Nucleus accumbens (tissue), 56 donors: ENCODE measurements around the gene ZNF586.
"Not testable (repeated sequence)": the region's sequence is repeated elsewhere in the genome, so short reads cannot be mapped to it uniquely, and the experiment has no call there.

Experiments
- DNase-seq, 56 donors: peaks; one replicate each; lab custom pipeline; 2025; lab: John Stamatoyannopoulos, UW

The ZNF586 gene

DNA sequence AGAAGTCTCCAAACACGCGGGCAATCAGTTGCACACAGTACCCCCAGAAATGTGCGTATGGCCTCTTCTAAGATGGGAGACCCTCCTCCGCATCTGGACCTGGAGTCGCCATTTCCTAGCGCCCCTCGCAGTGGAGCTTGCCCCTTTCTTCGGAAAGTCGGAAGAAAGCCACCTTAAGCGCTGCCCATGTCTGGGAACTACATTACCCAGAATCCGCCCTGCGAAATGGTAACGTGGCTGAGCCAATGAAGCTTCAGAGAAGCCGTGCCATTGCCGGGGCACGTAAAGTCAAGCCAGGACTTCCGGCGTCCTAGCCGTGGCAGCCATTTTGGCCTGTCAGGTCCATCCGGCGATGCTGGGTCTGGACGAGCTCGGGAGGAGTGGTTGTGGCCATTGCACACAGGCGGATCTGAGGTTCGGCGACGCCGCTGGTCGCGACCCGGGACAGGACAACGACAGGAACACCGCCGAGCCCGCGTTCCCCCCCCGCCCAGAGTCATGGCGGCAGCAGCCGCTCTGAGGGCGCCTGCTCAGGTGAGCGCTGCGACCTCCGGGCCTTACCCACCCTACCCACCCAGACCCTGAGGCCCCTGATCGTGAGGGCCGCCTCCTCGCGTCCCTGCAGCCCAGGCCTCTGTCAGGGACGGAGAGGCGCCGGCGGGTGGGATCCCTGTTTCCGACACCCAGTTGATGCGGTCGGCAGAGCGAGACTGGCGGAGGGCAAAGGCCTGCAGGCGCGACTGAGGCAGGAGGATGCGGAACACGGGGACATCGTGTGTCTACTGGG is at the start of gene ZNF586:
TSS of gene ZNF586 (plus strand) at position 332 of the 787 bp plus-strand sequence. CDS start at position 499, 167 bp downstream.
- DNase-seq, result peak; percentile 32 to 95 (median 85)

DNA sequence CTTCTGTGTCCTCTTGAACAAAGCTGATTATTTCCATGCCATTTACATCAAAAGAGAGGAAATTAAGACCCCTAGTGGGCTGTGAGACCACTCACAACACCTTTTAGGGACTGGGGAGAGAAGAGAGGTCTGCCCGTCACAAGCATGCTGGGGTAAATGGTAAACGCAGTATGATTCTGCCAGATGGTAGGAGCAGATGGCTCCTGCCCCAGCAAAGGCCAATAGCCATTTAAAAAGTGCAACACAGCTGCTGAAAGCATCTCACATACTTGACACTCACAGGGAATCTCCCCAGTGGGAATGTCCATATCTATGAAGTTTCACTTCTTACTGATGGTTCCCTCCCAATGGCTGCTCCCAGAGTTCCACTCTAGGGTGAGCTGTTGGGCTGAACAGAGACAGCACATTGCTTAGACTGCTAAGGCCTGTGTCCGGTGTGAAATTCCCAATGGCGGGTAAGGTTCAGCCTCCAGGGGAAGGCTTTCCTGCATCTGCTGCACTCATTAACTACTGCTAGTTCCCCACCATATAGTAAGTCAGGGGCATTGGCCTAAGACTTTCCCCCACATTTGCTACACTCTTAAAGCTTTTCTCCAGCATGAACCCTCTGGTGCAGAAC is 49.5 kb upstream of the ZNF586 start:
- no peak for DNase-seq

DNA sequence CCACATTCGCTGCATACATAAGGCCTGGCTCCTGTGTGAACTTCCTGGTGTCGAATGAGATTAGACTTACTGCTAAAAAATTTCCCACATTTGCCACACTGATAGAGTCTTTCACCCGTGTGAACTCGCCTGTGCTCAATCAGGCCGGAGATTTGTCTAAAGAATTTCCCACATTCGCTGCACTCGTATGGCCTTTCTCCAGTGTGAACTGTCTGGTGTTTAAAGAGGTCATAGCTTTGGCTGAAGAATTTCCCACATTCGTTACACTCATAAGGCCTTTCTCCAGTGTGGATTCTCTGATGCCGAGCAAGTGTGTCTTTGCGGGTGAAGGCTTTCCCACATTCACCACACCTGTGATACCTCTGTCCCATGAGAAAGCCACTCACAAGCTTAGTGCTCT is 48.6 kb upstream of the ZNF586 start:
- DNase-seq, result no peak

DNA sequence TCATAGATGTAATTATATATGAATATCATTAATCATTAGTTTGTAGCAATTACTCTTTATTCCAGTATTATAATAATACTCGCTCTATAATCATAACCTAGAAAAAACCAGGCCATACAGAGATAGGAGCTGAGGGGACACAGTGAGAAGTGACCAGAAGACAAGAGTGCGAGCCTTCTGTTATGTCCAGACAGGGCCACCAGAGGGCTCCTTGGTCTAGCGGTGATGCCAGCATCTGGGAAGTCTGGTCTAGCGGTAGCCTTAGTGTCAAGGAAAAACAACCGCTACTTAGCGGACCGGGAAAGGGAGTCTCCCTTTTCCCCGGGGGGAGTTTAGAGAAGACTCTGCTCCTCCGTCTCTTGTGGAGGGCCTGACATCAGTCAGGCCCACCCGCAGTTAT is 31.2 kb upstream of the ZNF586 start:
- DNase-seq, result peak in 22 of 56 donors; percentile 1 to 51 (median 10)

DNA sequence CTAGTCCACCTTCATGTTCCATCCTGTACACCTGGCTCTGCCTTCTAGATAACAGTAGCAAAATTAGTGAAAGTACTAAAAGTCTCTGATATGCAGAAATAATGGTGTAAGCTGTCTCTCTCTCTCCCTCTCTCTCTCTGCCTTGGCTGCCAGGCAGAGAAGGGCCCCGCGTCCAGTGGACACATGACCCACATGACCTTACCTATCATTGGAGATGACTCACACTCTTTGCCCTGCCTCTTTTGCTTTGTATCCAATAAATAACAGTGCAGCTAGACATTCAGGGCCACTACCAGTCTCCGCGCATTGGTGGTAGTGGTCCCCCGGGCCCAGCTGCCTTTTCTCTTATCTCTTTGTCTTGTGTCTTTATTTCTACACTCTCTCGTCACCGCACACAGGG is 30.7 kb upstream of the ZNF586 start:
- not testable (repeated sequence) for DNase-seq

DNA sequence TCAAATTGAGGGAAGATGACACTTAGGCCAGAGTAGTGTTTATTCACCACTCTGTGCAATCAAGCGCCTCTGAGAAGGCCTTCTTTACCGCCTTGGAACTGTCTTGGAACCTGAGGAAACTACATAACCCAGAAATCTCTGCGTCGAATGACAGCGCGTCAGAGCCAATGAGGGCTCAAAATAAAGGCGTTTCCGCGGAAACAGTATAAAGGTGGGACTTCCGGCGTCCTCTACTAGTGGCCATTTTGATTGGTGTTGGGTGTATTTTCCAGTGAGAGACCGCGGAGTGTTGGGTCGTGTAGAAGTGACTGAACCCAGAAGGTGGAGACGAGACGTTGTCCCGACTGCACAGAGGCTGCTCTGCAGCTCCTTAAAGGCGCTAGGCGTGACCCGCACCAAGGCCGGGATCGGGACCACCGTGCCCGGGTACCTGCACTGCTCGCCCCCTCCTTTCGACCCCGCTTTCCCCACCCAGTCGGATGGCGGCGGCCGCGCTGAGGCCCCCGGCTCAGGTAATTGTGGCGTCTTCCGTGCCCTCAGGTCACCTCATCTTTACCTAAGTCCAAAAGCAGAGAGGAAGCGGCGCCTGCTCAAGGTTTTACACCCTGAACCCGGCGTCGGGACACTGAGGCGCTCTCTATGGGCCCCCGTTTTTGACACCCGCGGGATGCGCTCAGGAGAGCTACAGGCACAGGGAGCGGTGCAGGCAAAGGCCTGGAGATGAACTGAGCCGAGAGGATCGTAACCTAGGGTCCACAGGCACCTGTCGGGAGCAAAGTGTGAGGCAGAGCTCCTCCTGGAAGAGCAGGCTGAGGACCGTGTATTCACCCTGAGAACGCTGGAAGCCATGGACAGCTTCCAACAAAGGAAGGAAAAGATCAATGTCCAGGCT is 22.6 kb upstream of the ZNF586 start, which contains the start of gene ZNF776:
TSS of gene ZNF776 (plus strand) at position 236 of the 892 bp plus-strand sequence. CDS start at position 480, 244 bp downstream.
- DNase-seq, result peak; percentile 26 to 94 (median 79)

DNA sequence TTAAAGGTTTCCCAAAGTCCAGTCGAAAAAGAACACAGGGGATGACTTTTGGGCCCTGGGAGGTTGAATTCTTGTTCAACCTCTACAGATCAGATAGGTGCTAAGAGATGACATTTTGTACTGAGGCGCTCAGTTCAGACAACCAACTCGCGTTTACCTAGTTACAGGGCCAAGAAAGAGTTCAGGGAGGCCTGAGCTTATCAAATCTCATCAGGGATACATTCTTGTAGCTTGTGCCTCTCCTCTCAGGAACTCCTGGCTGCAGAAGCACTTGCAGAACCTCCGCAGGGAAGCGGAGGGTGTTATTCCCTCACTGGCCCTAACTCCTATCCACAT is 22.0 kb upstream of the ZNF586 start:
- DNase-seq, result no peak

DNA sequence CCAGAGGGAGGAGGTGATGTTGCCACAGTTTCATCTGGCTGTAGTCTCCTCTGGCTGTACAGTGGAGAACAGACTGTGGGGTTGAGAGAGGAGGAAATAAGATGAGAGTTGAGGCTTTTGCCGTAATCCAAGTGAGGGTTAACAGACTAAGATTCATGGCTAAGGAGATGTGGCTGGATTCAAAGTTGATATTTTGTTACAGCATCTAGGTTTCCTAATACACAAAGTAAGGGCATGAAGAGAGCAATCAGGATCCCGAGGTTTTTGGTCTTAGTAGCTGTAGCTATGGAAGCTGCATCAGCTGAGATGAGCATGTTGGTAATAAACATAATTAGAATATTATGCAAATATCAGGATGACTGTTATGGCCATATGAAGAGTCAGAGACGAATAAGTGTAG is 21.4 kb upstream of the ZNF586 start:
- no peak for DNase-seq

DNA sequence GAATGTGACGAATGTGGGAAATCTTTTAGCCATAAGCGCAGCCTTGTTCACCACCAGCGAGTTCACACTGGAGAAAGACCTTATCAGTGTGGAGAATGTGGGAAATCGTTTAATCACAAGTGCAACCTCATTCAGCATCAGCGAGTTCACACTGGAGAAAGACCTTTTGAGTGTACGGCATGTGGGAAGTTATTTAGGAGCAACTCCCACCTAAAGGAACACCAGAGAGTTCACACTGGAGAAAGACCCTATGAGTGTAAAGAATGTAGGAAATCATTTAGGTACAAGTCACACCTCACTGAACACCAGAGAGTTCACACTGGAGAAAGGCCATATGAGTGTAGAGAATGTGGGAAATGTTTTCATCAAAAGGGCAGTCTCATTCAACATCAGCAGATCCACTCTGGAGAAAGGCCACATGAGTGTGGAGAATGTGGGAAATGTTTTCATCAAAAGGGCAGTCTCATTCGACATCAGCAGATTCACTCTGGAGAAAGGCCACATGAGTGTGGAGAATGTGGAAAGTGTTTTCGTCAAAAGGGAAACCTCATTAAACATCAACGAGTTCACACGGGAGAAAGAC is 15.3 kb upstream of the ZNF586 start:
- DNase-seq, result no peak

DNA sequence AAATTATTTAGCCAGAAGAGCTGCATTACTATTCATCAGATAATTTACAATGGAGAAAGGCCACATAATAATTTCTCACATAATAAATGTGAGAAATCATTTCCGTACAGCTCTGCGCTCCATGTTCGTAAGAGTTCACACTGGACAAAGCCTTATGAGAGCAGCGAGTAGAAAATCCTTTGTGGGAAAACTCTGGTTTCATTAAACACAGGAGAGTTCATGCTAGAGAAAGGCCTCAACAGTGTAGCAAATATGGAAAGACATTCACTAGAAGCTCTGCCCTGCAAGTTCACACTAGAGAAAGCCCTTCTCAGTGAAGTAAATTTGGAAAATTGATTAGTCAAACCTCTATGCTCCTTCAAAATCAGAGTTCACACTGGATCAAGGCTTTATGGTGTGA is 14.4 kb upstream of the ZNF586 start:
- DNase-seq, result no peak

DNA sequence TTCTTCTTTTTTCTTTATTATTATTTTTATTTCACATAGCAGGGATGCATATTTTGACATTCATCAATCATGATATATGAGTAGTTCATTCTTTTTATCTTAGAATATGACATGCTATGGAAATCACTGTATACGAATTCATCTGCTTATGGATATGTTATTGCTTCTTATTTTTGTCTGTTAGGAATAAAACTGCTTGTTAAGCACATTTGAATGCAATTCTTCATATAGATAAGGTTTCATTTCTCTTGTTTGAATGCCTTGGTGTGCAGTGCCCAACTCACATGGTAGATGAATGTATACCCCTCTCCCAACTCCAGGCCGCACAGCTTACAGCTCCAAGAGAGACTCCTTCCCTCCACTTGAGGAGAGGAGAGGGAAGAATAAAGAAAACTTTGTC is 11.5 kb upstream of the ZNF586 start:
- DNase-seq, result no peak

DNA sequence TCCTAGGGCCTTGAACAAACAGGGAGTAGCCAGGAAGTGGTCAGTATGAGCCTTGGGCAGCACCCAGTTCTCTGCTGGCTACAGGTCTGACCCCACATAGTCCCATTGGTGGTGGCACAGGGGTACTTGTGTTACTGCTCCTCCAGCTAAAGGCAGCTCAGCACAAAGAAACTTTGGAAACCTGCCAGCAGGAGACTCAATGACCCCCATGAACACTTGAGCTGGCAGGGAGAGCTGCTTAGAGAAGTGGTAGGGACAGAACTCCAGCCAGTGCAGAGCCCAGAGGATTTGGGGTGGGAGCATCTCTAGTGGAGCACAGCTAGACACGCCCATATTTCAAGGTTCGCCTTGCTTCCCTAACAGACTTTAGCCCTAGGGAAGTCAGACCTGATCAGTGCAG is 10.4 kb upstream of the ZNF586 start:
- DNase-seq, result peak in 4 of 56 donors; percentile 2 to 3 (median 2)

DNA sequence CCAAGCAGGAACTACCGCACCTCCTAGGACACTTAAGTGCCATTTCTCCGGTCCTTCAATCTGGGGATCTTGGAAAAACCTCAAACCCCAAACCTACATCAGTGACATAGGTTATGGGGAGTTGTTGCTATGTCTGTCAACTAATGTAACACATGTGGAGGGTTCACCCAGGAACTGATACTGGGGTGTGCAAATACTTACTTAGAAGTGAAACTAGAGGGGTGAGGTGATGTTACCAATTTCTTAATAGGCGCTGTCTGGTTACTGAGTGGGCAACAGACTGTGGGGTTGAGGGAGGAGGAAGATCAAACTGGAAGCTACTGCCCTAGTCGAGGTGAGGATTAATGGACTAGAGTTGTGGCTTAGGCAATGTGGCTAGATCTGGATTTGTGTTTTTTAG is 1.9 kb downstream of the ZNF586 start:
- no peak for DNase-seq

DNA sequence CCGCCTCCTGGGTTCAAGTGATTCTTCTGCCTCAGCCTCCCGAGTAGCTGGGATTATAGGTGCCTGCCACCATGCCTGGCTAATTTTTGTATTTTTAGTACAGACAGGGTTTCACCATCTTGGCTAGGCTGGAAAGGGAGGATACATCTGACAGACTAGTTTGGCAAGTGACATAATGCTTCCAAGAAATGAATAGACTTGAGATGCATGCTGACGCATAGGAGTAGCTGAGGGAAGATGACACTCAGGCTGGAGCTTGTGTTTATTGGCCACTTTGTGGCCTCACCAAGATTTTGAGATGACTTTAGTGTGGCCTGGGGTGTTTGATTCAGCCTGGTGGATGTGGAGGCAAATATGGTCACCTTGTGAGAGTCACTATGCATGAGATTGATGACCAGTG is 4.0 kb downstream of the ZNF586 start:
- no peak for DNase-seq

DNA sequence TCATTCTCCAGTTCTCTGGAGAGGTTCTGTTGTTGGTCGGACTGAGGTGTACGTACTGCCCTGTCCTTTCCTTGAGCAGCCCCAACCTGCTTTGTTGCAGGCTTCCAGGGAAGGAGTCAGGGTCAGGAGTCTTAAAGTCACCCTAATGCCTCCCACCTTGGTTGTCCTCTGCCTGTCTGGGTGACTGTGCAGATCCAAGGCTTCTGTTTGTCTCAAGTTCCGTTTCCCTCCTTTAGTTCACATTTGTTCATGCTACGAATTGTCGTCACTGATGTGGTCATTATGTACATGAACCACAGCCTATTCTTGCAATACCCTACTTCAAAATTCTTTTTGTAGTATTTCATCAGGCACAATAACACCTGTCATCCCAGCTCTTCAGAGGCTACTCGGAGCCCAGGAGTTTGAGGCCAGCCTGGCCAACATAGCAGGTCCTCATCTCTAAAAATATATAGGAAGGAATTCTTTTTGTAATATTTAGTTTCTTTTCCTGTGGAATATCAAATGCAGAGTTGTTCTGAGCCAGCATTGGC is 7.4 kb downstream of the ZNF586 start:
- DNase-seq, result no peak

DNA sequence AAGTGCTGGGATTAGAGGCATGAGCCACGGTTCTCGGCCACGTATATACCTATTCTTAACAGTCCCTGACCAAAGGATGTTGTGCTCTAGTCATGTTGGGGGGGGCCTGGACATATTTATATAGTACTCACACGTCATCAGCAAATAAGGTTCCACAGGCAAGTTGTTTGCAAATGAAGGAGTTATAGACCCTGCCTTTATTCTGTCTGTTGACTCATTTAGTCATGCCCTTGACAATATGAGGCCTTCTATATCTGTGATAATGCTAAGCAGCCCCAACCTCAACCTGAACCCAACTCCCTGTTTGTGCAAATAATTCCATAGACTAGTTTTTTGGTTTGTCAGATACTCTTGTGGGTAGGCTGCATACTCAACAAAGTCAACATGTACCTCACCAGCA is 8.9 kb downstream of the ZNF586 start:
- no peak for DNase-seq

DNA sequence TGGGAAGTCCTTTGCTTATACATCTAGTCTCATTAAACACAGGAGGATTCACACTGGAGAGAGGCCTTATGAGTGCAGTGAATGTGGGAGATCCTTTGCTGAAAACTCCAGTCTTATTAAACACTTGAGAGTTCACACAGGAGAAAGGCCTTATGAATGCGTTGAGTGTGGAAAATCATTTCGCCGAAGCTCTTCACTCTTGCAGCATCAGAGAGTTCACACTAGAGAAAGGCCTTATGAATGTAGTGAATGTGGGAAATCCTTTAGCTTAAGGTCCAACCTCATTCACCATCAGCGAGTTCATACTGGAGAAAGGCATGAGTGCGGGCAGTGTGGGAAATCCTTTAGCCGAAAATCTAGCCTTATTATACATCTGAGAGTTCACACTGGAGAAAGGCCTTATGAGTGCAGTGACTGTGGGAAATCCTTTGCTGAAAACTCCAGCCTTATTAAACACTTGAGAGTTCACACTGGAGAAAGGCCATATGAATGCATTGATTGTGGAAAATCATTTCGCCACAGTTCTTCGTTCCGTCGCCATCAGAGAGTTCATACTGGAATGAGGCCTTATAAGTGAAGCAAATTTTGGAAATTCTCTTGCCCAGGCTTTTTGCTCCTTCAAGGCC is 9.9 kb downstream of the ZNF586 start:
- DNase-seq, result no peak

DNA sequence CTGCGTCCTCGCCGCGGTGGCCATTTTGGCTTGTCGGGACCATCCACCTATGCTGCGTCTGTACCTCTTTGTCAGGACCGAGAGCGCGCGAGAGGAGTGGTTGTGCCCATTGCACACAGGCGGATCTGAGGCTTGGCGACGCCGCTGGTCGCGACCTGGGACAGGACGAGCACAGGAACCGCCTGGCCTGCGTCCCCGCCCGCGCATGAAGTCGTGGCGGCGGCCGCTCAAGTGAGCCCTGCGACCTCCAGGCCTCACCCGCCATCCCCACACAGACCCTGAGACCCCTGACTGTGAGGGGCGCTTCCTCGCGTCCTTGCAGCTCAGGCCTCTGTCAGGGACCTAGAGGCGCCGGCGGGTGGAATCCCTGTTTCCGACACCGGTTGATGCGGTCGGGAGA is 16.8 kb downstream of the ZNF586 start:
- DNase-seq, result no peak

DNA sequence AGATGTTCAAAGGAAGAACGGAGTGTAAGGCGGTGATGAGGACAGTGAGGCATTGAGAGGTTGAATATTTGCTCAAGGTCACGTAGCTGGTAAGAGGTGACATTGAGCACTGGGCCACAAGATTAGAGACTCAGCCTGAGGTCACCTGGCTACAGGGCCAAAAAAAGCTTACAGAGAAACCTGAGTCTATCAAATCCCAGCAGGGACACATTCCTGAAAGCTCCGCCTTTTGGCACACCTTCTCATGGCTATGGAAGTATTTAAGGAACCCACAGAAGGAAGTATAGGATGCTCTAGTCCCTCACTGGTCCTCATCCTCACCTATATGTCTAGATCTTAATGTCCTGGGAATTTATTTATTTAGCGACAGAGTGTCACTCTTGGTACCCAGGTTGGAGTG is 17.4 kb downstream of the ZNF586 start:
- DNase-seq, result no peak

DNA sequence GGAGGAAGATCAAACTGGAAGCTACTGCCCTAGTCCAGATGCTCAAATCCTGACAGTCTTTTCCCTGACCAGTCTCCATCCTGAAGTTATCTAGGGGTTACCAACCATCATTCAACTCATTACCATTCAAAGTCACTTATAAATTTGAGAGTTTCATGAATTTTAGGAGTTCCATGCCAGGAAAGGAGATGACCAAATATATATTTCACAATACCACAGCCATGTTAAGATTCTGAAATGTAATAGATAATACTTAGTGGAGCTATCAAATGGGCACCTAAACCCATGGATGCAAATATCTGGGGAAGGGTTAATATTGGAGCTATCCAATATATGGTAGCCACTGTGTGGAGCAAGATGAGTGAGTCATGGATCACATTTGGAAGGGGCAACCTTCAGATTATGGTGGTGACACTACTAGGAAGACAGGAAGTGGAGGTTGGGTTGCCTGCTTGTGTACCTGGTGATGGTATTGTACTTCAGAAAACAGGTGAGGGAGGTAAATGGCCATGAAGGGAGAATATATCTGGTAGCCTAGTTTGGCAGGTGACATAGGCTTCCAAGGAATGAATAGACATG is 18.7 kb downstream of the ZNF586 start:
- no peak for DNase-seq
